ENCODE results near the gene OOSP3. TPM values are rescaled to one million over a fixed set of nuclear protein-coding genes. Genes with fewer than 3 reads are reported as not detected.
"Not testable (repeated sequence)": the region's sequence is repeated elsewhere in the genome, so short reads cannot be mapped to it uniquely, and the experiment has no call there.

OOSP3 gene
- total RNA-seq, 1 experiment from 2014 or later, result not detected

DNA sequence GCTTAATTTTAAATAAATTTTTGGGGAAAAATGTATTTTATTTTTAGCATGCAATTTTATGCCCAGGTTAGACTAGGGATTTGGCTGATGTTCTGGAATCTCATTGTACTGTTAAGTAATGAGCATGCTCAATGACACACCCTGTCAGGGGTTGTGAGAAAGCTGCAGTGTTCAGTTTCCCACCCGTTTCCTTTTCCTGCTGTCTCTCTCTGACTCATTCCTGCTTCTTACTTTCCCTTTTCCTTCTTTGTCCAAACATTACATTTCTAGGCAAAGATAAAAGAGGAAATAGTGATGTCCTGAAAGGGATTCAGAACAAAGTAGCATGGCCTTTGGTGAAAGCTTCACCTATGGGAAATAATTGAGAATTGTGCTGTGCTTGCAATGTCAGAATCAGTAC, 22.7 kb downstream of the OOSP3 start:
- peak; percentile 22 for DNase-seq (ENCODE audit: low read depth, low spot score)
- peaks cover 7 to 20% of the 10 kb centered on the region in 2 experiments; a peak in 3 of 4 replicates for H3K4me1 ChIP-seq (ENCODE audit: control insufficient read depth in 1 of 2, insufficient read depth in 2 of 2, low read length in 2 of 2)
- ChIA-PET RAD21 (ENCODE audit: low non-redundant PET in 1 of 2, low total read pairs in 2 of 2, uncharacterized antibody in 2 of 2, unreplicated experiment in 2 of 2) (no interaction called here), CTCF (interaction anchor here (2.4 kb wide), 1 partner anchor 18 kb away, joined by 8 read pairs; no protein-coding TSS in a partner anchor), POLR2A (no interaction called here)
- no peak overlapping the region for H3K27ac ChIP-seq (ENCODE audit: low read depth, low read length)
- ATAC-seq, result peak; percentile 58; the same call in 1 of the 2 replicates
- no peaks in the 10 kb centered on the region for H3K79me2 ChIP-seq (ENCODE audit: insufficient read depth, low read length)
- H3K9me3 ChIP-seq (ENCODE audit: control insufficient read depth in 1 of 2, insufficient read depth in 1 of 2, low read depth in 1 of 2, low read length in 2 of 2), result no peaks in the 10 kb centered on the region
- peak overlapping the region; percentile 31 for H3K4me2 ChIP-seq (ENCODE audit: low read length)
- no peak; the same call in 1 of the 2 replicates for TF ChIP-seq SP1 (IDR thresholded peaks at IDR 0.05; ENCODE audit: low read depth)
- TF ChIP-seq, protein P1, sequence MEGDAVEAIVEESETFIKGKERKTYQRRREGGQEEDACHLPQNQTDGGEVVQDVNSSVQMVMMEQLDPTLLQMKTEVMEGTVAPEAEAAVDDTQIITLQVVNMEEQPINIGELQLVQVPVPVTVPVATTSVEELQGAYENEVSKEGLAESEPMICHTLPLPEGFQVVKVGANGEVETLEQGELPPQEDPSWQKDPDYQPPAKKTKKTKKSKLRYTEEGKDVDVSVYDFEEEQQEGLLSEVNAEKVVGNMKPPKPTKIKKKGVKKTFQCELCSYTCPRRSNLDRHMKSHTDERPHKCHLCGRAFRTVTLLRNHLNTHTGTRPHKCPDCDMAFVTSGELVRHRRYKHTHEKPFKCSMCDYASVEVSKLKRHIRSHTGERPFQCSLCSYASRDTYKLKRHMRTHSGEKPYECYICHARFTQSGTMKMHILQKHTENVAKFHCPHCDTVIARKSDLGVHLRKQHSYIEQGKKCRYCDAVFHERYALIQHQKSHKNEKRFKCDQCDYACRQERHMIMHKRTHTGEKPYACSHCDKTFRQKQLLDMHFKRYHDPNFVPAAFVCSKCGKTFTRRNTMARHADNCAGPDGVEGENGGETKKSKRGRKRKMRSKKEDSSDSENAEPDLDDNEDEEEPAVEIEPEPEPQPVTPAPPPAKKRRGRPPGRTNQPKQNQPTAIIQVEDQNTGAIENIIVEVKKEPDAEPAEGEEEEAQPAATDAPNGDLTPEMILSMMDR (IDR thresholded peaks at IDR 0.05 in 2 of 3, conservative IDR thresholded peaks at IDR 0.05 in 1 of 3; ENCODE audit: borderline replicate concordance in 1 of 3, insufficient read depth in 1 of 3, low read depth in 2 of 3, low read length in 2 of 3), result no peak
- no peak for TF ChIP-seq ELF1 (IDR thresholded peaks at IDR 0.05; ENCODE audit: borderline replicate concordance, low read depth)
- TF ChIP-seq POLR2A (IDR thresholded peaks at IDR 0.05; ENCODE audit: borderline replicate concordance, extremely low read depth, insufficient read depth, insufficient read length), result no peak
- TF ChIP-seq POLR2AphosphoS5 (IDR thresholded peaks at IDR 0.05; ENCODE audit: low read depth, low read length), result no peak
- TF ChIP-seq RAD21 (IDR thresholded peaks at IDR 0.05; ENCODE audit: low read depth), result no peak
- TF ChIP-seq JUND (IDR thresholded peaks at IDR 0.05), result no peak
- BruUV-seq (replicated peaks), result no TSS peak
- peak overlapping the region; percentile 50 for H2AFZ ChIP-seq (ENCODE audit: low read depth, low read length, poor library complexity, severe bottlenecking)
- no peaks in the 10 kb centered on the region for H4K20me1 ChIP-seq (ENCODE audit: insufficient read depth)
- peak overlapping the region in 1 of 2 experiments; percentile 3; a peak in 1 of 4 replicates for H3K4me3 ChIP-seq (replicated peaks in 1 of 2; ENCODE audit: low read depth in 1 of 2, low read length in 2 of 2)
- H3K36me3 ChIP-seq (ENCODE audit: control insufficient read depth in 1 of 2, insufficient read depth in 2 of 2, low read length in 2 of 2), result no peaks in the 10 kb centered on the region
- H3K9me2 ChIP-seq (ENCODE audit: insufficient read depth), result no peaks in the 10 kb centered on the region
- peak overlapping the region; percentile 3; the same call in 1 of the 2 replicates for H3K9ac ChIP-seq (ENCODE audit: low read length)
- no peaks in the 10 kb centered on the region for H3K27me3 ChIP-seq (ENCODE audit: insufficient read depth, low read length)
- intact Hi-C loops (cut with micrococcal nuclease), result no loop called here

DNA sequence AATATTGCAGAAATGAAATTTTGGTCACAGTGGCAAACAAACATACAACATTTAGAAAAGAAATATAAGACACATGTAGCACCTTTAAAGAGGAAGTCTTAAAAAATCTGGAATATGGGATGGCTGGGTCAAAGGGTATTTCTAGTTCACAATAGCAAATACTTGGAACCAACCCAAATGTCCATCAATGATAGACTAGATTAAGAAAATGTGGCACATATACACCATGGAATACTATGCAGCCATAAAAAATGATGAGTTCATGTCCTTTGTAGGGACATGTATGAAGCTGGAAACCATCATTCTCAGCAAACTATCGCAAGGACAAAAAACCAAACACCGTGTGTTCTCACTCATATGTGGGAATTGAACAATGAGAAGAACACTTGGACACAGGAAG, 25.0 kb downstream of the OOSP3 start:
- intact Hi-C loops (cut with micrococcal nuclease); H3K9ac ChIP-seq (ENCODE audit: low read length); H4K20me1 ChIP-seq (ENCODE audit: insufficient read depth); H3K36me3 ChIP-seq (ENCODE audit: control insufficient read depth in 1 of 2, insufficient read depth in 2 of 2, low read length in 2 of 2); H2AFZ ChIP-seq (ENCODE audit: low read depth, low read length, poor library complexity, severe bottlenecking); H3K27me3 ChIP-seq (ENCODE audit: insufficient read depth, low read length); H3K4me3 ChIP-seq (replicated peaks in 1 of 2; ENCODE audit: low read depth in 1 of 2, low read length in 2 of 2); H3K9me2 ChIP-seq (ENCODE audit: insufficient read depth); H3K27ac ChIP-seq (ENCODE audit: low read depth, low read length); H3K9me3 ChIP-seq (ENCODE audit: control insufficient read depth in 1 of 2, insufficient read depth in 1 of 2, low read depth in 1 of 2, low read length in 2 of 2); ATAC-seq; H3K4me2 ChIP-seq (ENCODE audit: low read length); CTCF ChIA-PET; RAD21 ChIA-PET (ENCODE audit: low non-redundant PET in 1 of 2, low total read pairs in 2 of 2, uncharacterized antibody in 2 of 2, unreplicated experiment in 2 of 2); DNase-seq (ENCODE audit: low read depth, low spot score); POLR2A ChIA-PET; BruUV-seq (replicated peaks); H3K79me2 ChIP-seq (ENCODE audit: insufficient read depth, low read length): not testable (repeated sequence)
- H3K4me1 ChIP-seq (ENCODE audit: control insufficient read depth in 1 of 2, insufficient read depth in 2 of 2, low read length in 2 of 2), result peaks cover 7 to 20% of the 10 kb centered on the region in 2 experiments; a peak in 3 of 4 replicates
